Thoracic aorta (tissue), 2 donors: Measurements from ENCODE around the gene PLCD3. TPM values are rescaled to one million over a fixed set of nuclear protein-coding genes. Genes with fewer than 3 reads are reported as not detected.

ENCODE experiments used
- ATAC-seq: fragments of 150-250 bp; one replicate; pipeline ENCODE4 v1.8.0; 2017; ENCODE audit warnings: low read depth; ENCODE audit not compliant: insufficient number of reproducible peaks, low FRiP score
- DNase-seq: peaks from one replicate; pipeline ENCODE4 v3.0.0-alpha.2; 2020; ENCODE audit warnings: low spot score
- H3K27ac ChIP-seq, 2 donors: fragments of 200-600 bp; sonication (generic); 1 replicate in 1 of 2; 2 replicates in 1 of 2; pipeline ENCODE4 v1.5.1; 2016; ENCODE audit warnings: mild to moderate bottlenecking in 2 of 2, moderate library complexity in 2 of 2
- H3K27me3 ChIP-seq: fragments of 200-600 bp; sonication (generic); replicated peaks from 2 replicates; pipeline ENCODE4 v1.6.0; 2016; ENCODE audit warnings: mild to moderate bottlenecking; ENCODE audit not compliant: insufficient read depth
- H3K36me3 ChIP-seq: fragments of 200-600 bp; sonication (generic); one replicate; pipeline ENCODE4 v1.5.1; 2016
- H3K4me1 ChIP-seq, 2 donors: fragments of 200-600 bp; sonication (generic); 1 replicate in 1 of 2; 2 replicates in 1 of 2; pipeline versions ENCODE4 v1.5.1 to v1.6.0; 2016; ENCODE audit warnings: low read depth in 2 of 2, mild to moderate bottlenecking in 1 of 2; ENCODE audit not compliant: control insufficient read depth in 1 of 2
- H3K4me3 ChIP-seq: fragments of 200-600 bp; sonication (generic); 2 replicates; pipeline ENCODE4 v1.5.1; 2016; ENCODE audit warnings: mild to moderate bottlenecking
- H3K9me3 ChIP-seq: fragments of 200-600 bp; sonication (generic); 2 replicates; pipeline ENCODE4 v1.5.1; 2016
- total RNA-seq, 2 donors: library from RNA; depleted of rRNA; stranded (reverse); fragments of >200 nt; gene quantifications; one replicate each; pipeline versions ENCODE4 v1.1.0 to v1.2.3, GENCODE V29; 2016
- TF ChIP-seq, protein P1 (sequence below): fragments of 200-600 bp; sonication (generic); IDR thresholded peaks from one replicate; pipeline ENCODE4 v1.5.1; 2019; ENCODE audit warnings: antibody characterized with exemption

PLCD3 gene
- total RNA-seq, 2 donors from 2014 or later: 79.3 to 116 TPM

DNA sequence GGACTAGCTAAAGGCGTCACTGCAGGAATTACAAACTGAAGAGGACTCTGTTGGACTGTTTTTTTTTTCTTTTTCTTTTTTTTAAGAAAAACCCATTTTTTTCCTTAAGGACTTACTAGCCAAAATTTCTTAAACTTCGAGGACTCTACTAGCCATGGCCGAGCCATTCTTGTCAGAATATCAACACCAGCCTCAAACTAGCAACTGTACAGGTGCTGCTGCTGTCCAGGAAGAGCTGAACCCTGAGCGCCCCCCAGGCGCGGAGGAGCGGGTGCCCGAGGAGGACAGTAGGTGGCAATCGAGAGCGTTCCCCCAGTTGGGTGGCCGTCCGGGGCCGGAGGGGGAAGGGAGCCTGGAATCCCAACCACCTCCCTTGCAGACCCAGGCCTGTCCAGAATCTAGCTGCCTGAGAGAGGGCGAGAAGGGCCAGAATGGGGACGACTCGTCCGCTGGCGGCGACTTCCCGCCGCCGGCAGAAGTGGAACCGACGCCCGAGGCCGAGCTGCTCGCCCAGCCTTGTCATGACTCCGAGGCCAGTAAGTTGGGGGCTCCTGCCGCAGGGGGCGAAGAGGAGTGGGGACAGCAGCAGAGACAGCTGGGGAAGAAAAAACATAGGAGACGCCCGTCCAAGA lies 16.8 kb upstream of the PLCD3 start:
- ATAC-seq (peak; percentile 9), DNase-seq (no peak)
- Histone ChIP-seq H3K9me3 (no peaks in the 10 kb centered on the region), H3K27ac (peak overlapping the region; percentile 94 to 98), H3K36me3 (no peaks in the 10 kb centered on the region), H3K4me3 (peak overlapping the region; percentile 86), H3K4me1 (peaks cover 18 to 46% of the 10 kb centered on the region in 2 donors), H3K27me3 (no peaks in the 10 kb centered on the region)
- TF ChIP-seq, protein P1, sequence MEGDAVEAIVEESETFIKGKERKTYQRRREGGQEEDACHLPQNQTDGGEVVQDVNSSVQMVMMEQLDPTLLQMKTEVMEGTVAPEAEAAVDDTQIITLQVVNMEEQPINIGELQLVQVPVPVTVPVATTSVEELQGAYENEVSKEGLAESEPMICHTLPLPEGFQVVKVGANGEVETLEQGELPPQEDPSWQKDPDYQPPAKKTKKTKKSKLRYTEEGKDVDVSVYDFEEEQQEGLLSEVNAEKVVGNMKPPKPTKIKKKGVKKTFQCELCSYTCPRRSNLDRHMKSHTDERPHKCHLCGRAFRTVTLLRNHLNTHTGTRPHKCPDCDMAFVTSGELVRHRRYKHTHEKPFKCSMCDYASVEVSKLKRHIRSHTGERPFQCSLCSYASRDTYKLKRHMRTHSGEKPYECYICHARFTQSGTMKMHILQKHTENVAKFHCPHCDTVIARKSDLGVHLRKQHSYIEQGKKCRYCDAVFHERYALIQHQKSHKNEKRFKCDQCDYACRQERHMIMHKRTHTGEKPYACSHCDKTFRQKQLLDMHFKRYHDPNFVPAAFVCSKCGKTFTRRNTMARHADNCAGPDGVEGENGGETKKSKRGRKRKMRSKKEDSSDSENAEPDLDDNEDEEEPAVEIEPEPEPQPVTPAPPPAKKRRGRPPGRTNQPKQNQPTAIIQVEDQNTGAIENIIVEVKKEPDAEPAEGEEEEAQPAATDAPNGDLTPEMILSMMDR: peak; percentile 75

DNA sequence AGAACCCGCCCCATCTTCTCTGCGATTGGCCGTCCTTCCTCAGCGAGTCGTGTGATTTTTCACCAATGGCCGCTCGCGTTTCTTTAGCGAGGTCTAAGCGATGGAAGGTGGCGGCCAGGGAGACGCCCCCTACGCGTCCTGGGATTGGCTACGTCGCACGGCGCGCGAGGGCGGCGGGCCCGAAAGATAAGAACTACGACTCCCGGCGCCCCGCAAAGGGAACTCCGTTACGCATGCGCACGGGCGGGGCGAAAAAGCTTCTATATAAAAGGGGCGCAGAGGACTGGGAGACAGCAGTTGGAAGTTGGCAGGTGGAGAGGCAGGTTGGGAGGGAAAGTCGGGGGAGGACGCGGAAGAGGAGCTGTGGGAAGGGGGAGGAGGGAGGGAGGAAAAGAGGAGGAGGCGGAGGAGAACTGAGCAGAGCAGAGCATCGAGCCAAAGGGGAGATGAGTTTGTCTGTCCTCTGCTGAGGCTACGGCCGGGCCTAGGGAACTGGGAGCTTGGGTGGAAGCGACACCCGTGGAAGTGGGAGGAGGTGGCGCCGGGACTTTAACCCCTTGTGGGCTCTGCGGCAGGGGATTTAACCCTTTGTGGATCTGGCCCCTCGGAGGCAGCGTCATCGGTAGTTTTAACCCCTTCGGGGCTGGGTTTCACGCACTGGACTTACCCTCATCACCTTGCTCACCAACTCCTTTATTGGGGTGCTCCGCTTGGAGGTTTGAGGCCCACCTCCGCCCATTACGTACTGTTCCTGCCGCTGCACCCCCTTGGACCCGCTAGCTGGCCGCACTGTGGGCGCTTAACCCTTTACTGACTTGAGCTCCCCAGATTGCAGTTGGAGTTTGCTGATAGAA lies 16.1 kb upstream of the PLCD3 start, which contains the start of gene HEXIM1:
TSS of gene HEXIM1 (plus strand) at position 293 of the 854 bp plus-strand sequence. CDS start 716 bp downstream, outside the sequence.
- Histone ChIP-seq H3K27ac (peak within 1 kb of the TSS; percentile 98), H3K4me1 (peaks cover 18 to 50% of the 10 kb centered on the region in 2 donors), H3K4me3 (peak within 1 kb of the TSS; percentile 86), H3K36me3 (no peaks in the 10 kb centered on the region), H3K27me3 (no peaks in the 10 kb centered on the region), H3K9me3 (no peaks in the 10 kb centered on the region)
- ATAC-seq: peak; percentile 66
- TF ChIP-seq, protein P1: no peak
- peak; percentile 98 for DNase-seq

DNA sequence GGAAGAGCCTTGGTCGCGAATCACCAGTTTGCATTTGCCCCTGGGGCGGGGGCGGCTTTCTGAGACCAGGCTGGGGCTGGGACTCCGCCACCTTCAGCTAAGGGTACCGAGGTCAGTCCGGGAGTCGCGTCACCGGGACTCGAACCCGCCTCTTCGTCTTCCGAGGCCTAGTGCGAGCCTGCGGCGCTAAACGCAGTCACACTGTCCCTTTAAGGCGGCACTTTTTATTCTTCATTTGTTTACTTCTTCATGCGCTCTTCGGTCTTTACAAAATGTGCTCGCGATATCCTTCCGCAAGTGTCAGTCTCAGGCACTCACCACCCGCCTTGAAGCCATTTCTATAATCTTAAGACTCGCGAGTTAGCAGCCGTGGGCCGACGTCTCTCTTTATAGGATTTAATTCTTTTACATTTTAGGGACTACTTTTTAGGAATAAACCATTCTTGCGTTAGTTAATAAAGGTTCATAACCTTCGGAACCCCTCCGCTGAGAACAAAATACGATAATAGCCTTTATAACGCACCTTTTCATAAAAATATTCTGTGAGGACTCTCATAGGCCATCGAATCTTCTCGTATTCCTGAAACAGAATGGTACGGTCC lies 15.4 kb upstream of the PLCD3 start:
- Histone ChIP-seq H3K4me3 (peak overlapping the region; percentile 86), H3K27me3 (no peaks in the 10 kb centered on the region), H3K36me3 (no peaks in the 10 kb centered on the region), H3K4me1 (peaks cover 18 to 48% of the 10 kb centered on the region in 2 donors), H3K27ac (peak overlapping the region; percentile 98), H3K9me3 (no peaks in the 10 kb centered on the region)
- DNase-seq (no peak), ATAC-seq (peak; percentile 26)
- TF ChIP-seq, protein P1: no peak

DNA sequence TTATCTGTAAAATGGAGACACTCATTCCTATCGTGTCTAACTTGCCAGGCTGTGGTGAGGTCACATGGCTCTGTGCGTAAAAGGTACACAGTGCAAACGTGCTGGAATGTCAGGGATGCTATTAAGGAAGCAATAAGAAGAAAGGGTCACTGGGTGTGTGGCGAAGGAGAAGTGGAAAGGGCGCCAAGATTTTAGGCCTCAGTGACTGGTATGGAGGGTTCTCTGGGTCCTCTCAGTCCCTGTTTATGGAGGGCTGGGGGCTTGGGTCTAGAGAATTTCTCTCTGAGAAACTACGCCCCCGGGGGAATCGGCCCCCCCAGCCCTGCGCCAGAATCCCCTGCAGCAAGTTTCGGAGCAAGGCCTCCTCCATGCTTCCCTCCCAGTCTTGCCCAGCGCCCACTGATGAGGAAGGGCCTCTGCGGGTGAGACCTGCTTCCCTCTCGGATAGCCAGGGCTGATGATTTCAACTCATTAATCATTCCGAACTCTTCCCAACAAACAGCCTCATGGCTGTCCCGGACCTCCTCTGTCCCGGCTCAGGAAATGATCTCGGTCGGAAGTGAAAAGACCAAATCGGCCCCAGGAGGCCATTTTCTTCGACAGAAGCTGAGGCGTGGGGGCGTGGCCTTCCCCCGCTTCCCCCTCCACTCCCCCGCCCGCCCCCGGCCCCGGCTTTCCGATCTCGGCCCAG lies 14.7 kb upstream of the PLCD3 start:
- H3K27ac ChIP-seq: peak overlapping the region; percentile 98
- H3K9me3 ChIP-seq: no peaks in the 10 kb centered on the region
- H3K4me3 ChIP-seq: peak overlapping the region; percentile 86
- TF ChIP-seq, protein P1: no peak
- peaks cover 18 to 42% of the 10 kb centered on the region in 2 donors for H3K4me1 ChIP-seq
- peak; percentile 4 for ATAC-seq
- H3K27me3 ChIP-seq: no peaks in the 10 kb centered on the region
- H3K36me3 ChIP-seq: no peaks in the 10 kb centered on the region
- DNase-seq: no peak
